T-helper 2 cell treated with Interferon-gamma antibody and Interleukin-4, amounts not matched to agents 5 μg/mL and 100 μg/mL, for 36 hours (primary cell): ENCODE results near the gene TMPRSS6.
"Not testable (repeated sequence)": the region's sequence is repeated elsewhere in the genome, so short reads cannot be mapped to it uniquely, and the experiment has no call there.

Experiments
- DNase-seq: peaks from one replicate; pipeline ENCODE4 v3.0.0; 2021; ENCODE audit warnings: low spot score
- H3K27ac Mint-ChIP-seq: one replicate; pipeline ENCODE4 v1.8.0; 2021; ENCODE audit warnings: mild to moderate bottlenecking, mixed read lengths
- H3K27me3 Mint-ChIP-seq: one replicate; pipeline ENCODE4 v1.8.0; 2021; ENCODE audit warnings: low read depth, mixed read lengths
- H3K36me3 Mint-ChIP-seq: one replicate; pipeline ENCODE4 v1.8.0; 2021; ENCODE audit warnings: low read depth, mixed read lengths
- H3K4me1 Mint-ChIP-seq: one replicate; pipeline ENCODE4 v1.8.0; 2021; ENCODE audit warnings: low read depth, mixed read lengths
- H3K4me3 Mint-ChIP-seq: one replicate; pipeline ENCODE4 v1.8.0; 2022; ENCODE audit warnings: mild to moderate bottlenecking, moderate library complexity, mixed read lengths
- H3K9me3 Mint-ChIP-seq: one replicate; pipeline ENCODE4 v1.8.0; 2021; ENCODE audit warnings: mixed read lengths

The TMPRSS6 gene

DNA sequence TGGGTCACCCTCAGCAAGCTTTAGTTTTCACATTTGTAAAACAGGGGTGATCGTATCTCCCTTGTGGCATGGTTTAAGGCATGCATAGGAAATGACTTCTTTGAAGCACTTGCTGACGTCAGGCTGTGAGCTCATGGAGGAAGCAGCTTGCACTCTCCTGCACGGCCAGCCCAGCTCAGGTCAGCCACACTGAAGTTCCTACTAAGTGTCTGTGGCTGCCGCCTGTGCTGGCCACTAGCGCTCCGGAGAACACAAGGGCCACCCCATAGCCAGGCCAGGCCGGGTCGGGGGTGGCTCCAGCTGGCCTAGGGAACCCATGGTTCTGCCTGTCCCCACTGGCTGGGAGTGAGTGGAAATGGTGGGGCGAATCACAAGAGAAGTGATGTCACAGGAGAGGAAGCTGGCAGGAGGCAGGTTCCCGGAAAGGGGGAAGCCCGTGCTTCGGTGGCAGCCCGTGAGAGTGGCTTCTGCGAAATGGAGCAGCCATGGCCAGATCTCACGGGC, 29.8 kb downstream of the TMPRSS6 start:
- H3K27ac Mint-ChIP-seq, result peak overlapping the region; percentile 98
- H3K36me3 Mint-ChIP-seq, result no peaks in the 10 kb centered on the region
- peak; percentile 90 for DNase-seq
- H3K4me1 Mint-ChIP-seq, result peaks cover 59% of the 10 kb centered on the region
- H3K4me3 Mint-ChIP-seq, result peak overlapping the region; percentile 77
- H3K27me3 Mint-ChIP-seq, result no peaks in the 10 kb centered on the region
- H3K9me3 Mint-ChIP-seq, result no peaks in the 10 kb centered on the region

DNA sequence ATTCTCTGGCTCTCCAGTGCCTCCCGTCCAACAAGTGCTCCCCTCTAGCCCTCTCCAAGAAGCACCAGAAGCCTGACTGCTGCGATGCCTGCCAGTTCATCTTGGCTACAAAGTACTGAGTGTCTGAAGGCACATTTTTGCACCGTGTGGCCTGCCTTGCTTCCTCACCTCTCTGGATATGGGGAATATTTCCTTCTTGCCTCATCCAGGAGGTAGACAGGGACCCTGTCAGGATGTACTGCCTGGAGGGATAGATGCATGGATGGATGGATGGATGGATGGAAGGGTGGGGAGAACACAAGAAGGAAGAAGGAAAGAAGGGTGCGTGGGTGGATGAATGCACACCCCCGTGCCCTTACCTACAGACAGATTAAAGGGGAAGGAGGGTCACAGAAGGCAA, 30.4 kb downstream of the TMPRSS6 start:
- DNase-seq, result peak; percentile 11
- Mint-ChIP-seq H3K9me3 (no peaks in the 10 kb centered on the region), H3K27me3 (no peaks in the 10 kb centered on the region), H3K4me3 (peak overlapping the region; percentile 77), H3K27ac (peak overlapping the region; percentile 98), H3K4me1 (peaks cover 57% of the 10 kb centered on the region), H3K36me3 (no peaks in the 10 kb centered on the region)

DNA sequence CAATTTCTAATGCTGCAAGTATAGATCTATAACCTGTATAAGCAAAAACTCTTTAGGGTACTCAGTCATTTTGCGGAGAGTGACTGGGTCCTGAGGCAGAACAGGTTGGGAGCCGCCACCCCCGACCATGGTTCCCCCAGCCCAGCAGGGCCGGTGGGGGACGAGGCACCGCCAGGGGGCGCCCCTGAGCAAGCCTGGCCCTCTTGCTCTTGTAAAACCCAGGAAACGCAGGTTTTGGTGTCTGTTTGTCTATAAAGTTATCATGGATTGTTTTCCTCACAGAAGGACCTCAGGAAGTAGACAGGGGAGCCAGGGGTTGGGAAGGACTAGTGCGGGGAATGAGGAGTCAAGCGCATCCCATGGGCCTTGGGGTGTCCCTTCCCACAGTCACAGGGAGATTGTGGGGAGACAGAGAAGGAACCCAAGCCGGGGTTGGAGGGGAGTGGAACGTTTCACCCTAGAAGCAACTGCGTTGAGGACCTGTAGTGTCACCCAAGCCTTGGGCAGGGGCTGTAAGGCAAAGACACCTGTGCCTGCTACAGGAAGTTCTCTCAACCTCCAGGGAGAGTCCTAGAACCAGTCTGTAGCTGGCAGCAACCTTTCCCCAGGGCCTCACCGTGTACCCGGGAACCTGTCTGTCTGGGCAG, 31.6 kb downstream of the TMPRSS6 start:
- Mint-ChIP-seq H3K9me3 (no peaks in the 10 kb centered on the region), H3K27me3 (no peaks in the 10 kb centered on the region), H3K36me3 (no peaks in the 10 kb centered on the region), H3K27ac (peak overlapping the region; percentile 98), H3K4me1 (peaks cover 51% of the 10 kb centered on the region), H3K4me3 (peak overlapping the region; percentile 77)
- peak; percentile 78 for DNase-seq

DNA sequence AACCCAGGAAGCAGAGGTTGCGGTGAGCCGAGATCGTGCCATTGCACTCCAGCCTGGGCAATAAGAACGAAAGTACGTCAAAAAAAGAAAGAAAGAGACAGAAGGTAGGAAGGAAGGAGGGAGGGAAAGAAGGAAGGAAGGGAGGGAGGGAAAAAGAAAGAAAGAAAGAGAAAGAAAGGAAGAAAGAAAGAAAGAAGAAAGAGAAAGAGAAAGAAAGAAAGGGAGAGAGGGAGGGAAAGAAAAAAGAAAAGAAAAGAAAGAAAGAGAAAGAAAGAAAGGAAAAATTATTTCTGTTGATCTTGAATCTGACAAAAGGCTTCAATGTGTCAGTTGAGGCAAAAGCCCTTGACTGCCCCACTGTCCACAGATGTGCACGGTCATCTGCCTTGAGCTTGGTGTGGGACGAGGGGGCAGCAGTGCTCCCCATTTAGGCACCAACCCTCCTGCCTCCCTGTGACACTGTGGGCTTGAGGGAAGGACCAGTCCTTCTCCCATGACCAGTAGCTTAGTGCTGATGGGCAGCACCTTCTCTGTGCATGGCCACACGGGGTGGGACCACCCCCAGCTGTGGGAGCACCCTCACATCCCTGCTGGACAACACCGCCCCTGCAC, 33.6 kb downstream of the TMPRSS6 start:
- H3K27me3 Mint-ChIP-seq, result no peaks in the 10 kb centered on the region
- no peak for DNase-seq
- H3K4me1 Mint-ChIP-seq, result peaks cover 35% of the 10 kb centered on the region
- no peaks in the 10 kb centered on the region for H3K9me3 Mint-ChIP-seq
- H3K27ac Mint-ChIP-seq, result no peak overlapping the region
- H3K4me3 Mint-ChIP-seq, result no peak overlapping the region
- H3K36me3 Mint-ChIP-seq, result no peaks in the 10 kb centered on the region

DNA sequence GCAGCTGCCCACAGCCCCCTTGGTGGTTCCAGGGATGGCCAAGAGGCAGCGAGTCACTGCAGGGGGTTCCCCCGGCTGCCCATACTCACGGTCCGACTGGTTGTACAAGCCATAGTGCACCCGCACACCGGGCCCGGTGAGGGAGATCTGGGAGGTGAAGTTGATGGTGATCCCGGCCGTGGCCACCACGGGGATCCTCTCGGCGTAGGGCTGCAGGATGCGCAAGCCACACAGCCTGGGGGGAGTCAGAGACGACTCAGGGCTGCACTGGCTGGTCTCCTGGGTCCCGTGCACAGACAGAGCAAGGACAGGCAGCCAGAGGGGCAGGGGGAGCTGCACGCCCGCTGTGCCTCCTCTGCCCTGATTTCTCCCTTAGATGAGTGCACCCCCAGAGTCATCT, 34.5 kb downstream of the TMPRSS6 start:
- DNase-seq, result no peak
- H3K27me3 Mint-ChIP-seq, result peaks cover 1% of the 10 kb centered on the region
- no peaks in the 10 kb centered on the region for H3K9me3 Mint-ChIP-seq
- no peak overlapping the region for H3K4me3 Mint-ChIP-seq
- H3K27ac Mint-ChIP-seq, result no peak overlapping the region
- H3K36me3 Mint-ChIP-seq, result no peaks in the 10 kb centered on the region
- peaks cover 28% of the 10 kb centered on the region for H3K4me1 Mint-ChIP-seq

GRCh38 chr22:37074537-37074936, 35.0 kb downstream of the TMPRSS6 start:
- no peak overlapping the region for H3K27ac Mint-ChIP-seq
- no peak for DNase-seq

GRCh38 chr22:37072673-37073072, 36.8 kb downstream of the TMPRSS6 start:
- Mint-ChIP-seq H3K27ac (no peak overlapping the region), H3K4me3 (no peak overlapping the region), H3K9me3 (no peaks in the 10 kb centered on the region), H3K36me3 (no peaks in the 10 kb centered on the region), H3K4me1 (peaks cover 6% of the 10 kb centered on the region), H3K27me3 (peaks cover 2% of the 10 kb centered on the region)
- no peak for DNase-seq

More at GRCh38 chr22:37074537-37074936, 35.0 kb downstream of the TMPRSS6 start:
- H3K4me3 Mint-ChIP-seq, result no peak overlapping the region
- H3K27me3 Mint-ChIP-seq, result peaks cover 2% of the 10 kb centered on the region
- H3K36me3 Mint-ChIP-seq, result no peaks in the 10 kb centered on the region
- H3K9me3 Mint-ChIP-seq, result no peaks in the 10 kb centered on the region
- H3K4me1 Mint-ChIP-seq, result peaks cover 22% of the 10 kb centered on the region

DNA sequence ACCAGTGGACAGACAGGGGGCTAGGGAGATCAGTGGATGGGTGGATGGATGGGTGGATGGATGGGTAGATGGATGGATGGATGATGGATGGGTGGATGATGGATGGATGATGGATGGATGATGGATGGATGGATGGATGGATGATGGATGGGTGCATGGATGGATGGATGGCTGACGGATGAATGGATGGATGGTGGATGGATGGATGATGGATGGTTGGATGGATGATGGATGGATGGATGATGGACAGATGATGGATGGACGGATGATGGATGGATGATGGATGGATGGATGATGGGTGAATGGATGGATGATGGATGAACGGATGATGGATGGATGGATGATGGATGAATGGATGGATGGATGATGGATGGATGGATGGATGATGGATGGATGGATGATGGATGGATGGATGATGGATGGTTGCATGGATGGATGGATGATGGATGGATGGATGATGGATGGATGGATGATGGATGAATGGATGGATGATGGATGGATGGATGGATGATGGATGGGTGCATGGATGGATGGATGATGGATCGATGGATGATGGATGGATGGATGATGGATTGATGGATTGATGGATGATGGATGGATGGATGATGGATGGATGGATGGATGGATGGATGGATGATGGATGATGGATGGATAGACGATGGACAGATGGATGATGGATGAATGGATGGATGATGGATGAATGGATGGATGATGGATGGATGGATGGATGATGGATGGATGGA, 37.5 kb downstream of the TMPRSS6 start:
- H3K4me1 Mint-ChIP-seq, DNase-seq, H3K27ac Mint-ChIP-seq, H3K27me3 Mint-ChIP-seq, H3K9me3 Mint-ChIP-seq, H3K4me3 Mint-ChIP-seq, H3K36me3 Mint-ChIP-seq: not testable (repeated sequence)

GRCh38 chr22:37070744-37071143, 38.8 kb downstream of the TMPRSS6 start:
- Mint-ChIP-seq H3K4me3 (no peak overlapping the region), H3K4me1 (peaks cover 1% of the 10 kb centered on the region), H3K36me3 (no peaks in the 10 kb centered on the region), H3K27me3 (peaks cover 2% of the 10 kb centered on the region), H3K9me3 (no peaks in the 10 kb centered on the region), H3K27ac (no peak overlapping the region)
- no peak for DNase-seq

DNA sequence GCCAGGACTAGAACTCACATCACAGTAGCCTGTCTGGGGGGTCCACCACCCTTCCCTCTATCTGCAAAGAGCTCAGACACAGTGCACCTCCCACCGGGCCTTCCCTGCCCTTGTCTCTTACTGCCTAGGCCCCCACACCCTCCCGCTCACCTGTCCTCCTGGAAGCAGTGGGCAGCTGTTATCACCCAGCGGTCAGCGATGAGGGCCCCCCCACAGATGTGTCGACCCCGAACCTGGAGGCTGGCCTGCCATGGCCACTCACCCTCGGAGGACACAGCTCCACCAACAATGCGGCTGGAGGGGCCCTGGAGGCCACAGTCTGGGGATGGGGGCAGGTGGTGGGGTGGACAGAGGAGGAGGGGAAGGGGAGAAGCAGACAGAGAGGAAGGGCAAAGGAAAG, 39.2 kb downstream of the TMPRSS6 start:
- DNase-seq, result no peak
- Mint-ChIP-seq H3K27ac (no peak overlapping the region), H3K36me3 (no peaks in the 10 kb centered on the region), H3K9me3 (no peaks in the 10 kb centered on the region), H3K4me1 (no peaks in the 10 kb centered on the region), H3K27me3 (peaks cover 2% of the 10 kb centered on the region), H3K4me3 (no peak overlapping the region)

DNA sequence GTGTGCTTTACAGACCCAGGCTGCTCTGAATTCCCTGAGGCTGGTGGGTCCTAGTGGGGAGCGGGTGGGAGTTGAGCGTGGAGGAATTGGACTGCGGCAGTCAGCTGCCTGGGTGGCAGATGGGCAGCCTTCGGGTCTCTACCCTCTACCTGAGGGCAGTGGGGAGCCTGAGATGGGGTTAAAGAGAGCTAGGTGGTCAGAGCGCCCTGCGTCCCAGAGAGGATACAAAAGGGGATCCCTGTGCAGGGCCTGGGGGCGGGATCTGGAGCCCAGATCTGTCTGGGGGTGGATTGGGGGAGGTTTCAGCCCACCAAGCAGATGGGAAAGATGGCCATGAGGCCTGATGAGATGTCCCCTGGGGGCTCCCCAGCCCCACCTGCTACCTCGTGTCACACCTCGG, 39.8 kb downstream of the TMPRSS6 start:
- Mint-ChIP-seq H3K4me3 (no peak overlapping the region), H3K4me1 (no peaks in the 10 kb centered on the region), H3K27me3 (peaks cover 2% of the 10 kb centered on the region), H3K9me3 (no peaks in the 10 kb centered on the region), H3K27ac (no peak overlapping the region), H3K36me3 (no peaks in the 10 kb centered on the region)
- no peak for DNase-seq

DNA sequence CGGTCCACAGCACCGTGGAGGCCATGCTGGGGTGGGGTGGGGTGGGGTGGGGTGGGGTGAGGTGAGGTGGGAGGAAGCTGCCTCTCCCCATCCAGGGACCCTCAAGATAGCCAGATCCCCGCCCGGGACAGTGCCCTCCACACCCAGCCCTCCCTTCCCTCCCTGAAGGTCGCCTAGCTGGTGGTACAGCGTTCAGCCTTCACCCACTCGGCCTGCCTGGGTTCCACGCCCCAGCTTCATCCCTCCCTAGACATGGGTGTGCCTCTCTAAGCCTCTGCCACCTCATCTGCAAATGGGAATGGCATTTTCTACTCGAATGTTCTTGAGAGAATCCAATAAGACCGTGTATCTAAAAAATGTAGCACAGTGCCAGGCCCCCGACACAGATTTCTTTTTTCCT, 40.2 kb downstream of the TMPRSS6 start:
- Mint-ChIP-seq H3K27me3 (peaks cover 2% of the 10 kb centered on the region), H3K27ac (no peak overlapping the region), H3K4me1 (no peaks in the 10 kb centered on the region), H3K36me3 (no peaks in the 10 kb centered on the region), H3K9me3 (no peaks in the 10 kb centered on the region), H3K4me3 (no peak overlapping the region)
- DNase-seq, result no peak

DNA sequence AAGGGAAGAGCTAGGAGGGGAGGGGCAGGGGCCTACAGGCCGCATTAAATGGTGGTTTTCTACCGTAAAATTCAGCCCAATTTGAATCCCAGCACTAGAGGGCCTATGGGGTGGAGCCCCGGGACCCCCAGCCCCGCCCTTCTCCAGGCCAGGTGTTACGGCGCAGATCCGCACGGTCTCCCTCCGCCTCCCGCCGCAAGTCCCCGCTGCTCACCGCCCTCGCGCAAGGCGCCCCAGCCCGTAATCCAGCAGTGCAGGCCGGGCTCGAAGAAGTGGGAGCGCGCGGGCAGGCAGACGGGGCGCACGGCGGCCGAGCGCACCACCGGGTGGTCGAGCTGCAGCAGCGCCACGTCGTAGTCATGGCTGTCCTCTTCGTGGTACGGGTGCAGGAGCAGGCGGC, 40.7 kb downstream of the TMPRSS6 start:
- Mint-ChIP-seq H3K4me1 (no peaks in the 10 kb centered on the region), H3K4me3 (no peak overlapping the region), H3K9me3 (no peaks in the 10 kb centered on the region), H3K36me3 (no peaks in the 10 kb centered on the region), H3K27ac (no peak overlapping the region), H3K27me3 (peaks cover 2% of the 10 kb centered on the region)
- no peak for DNase-seq

DNA sequence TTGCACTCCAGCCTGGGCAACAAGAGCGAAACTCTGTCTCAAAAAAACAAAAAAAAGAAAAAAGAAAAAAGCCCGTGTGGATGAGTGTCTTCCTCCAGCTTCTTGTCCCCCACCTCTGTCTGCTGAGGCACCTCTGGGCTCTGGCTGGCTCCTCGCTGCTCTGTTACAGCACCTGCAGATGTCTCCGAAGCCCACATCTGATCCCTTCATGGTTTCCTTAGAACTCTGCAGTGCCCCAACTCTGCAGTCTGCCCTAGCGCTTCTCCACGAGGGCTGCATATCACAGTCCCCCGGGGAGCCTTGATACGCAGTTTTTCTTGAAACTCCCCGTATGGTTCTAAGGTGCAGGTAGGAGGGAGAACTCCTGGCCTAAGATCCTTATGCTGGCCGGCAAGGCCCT, 42.1 kb downstream of the TMPRSS6 start:
- no peak for DNase-seq
- H3K27ac Mint-ChIP-seq, result no peak overlapping the region

More for the DNA sequence above, 42.1 kb downstream of the TMPRSS6 start:
- H3K4me3 Mint-ChIP-seq, result no peak overlapping the region
- H3K9me3 Mint-ChIP-seq, result no peaks in the 10 kb centered on the region
- H3K4me1 Mint-ChIP-seq, result no peaks in the 10 kb centered on the region
- no peaks in the 10 kb centered on the region for H3K36me3 Mint-ChIP-seq
- peaks cover 2% of the 10 kb centered on the region for H3K27me3 Mint-ChIP-seq
